HL-60/S4 treated with phorbol 12-myristate 13-acetate at 8.2 ng/mL for 4 days and 3 days (cell line): ENCODE measurements around the gene RBBP8.

Experiments
- in situ Hi-C: fragments of 300-500 bp; cut with MboI; formaldehyde crosslinking; loops from 2 replicates; pipeline ENCODE4 v1.15.0; 2022; ENCODE audit warnings: low sequenced_read_pairs

RBBP8 gene

DNA sequence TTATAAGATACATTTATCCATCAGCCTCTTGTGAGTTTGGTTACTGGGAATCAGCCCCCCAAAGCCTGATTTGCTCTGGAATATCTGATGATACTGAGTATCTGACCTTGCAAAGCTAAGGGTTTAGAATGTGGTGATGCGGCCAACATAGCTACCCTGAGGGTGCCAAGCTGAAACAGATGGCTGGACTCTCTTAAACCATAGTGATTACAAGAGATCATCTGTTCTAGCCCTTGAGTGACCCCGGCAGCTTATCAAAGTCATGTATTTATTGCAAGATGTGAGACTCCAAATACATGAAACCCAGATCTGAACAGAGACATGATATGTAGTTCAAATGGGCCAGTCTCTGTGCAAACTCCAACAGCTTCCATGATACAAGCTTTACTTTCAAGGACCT lies 124.0 kb downstream of the RBBP8 start:
- in situ Hi-C loops, result no loop called here

DNA sequence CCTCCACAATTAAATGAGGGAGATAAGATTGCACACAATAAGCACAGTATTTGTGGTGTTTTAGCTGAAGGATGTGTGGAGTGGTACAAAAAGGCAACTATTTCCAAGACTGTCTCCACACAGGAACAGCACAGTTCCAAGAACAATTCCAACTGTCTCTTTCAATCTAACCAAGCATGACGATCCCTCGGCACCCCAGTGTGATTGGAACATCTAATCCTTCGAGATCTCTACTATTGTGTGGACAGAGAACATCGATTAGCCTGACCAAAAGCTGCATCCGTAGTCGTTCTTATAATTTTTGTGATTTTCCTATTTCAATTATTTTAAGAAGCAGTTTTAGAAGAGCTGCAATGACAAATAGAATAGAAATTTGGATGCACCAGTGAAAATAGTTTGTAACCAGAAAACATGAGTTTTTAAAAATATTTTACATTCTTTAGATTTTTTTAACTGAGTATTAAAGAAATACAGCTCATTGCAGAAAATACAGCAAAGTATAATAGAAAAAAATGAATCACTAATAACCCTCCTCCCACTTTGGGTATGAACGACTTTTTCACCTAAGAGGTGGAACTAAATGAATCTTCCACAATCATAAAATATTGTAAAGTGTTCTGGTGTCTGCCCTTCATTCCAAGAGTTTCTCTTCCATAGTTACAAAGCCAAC lies 125.8 kb downstream of the RBBP8 start:
- in situ Hi-C loops, result no loop called here

DNA sequence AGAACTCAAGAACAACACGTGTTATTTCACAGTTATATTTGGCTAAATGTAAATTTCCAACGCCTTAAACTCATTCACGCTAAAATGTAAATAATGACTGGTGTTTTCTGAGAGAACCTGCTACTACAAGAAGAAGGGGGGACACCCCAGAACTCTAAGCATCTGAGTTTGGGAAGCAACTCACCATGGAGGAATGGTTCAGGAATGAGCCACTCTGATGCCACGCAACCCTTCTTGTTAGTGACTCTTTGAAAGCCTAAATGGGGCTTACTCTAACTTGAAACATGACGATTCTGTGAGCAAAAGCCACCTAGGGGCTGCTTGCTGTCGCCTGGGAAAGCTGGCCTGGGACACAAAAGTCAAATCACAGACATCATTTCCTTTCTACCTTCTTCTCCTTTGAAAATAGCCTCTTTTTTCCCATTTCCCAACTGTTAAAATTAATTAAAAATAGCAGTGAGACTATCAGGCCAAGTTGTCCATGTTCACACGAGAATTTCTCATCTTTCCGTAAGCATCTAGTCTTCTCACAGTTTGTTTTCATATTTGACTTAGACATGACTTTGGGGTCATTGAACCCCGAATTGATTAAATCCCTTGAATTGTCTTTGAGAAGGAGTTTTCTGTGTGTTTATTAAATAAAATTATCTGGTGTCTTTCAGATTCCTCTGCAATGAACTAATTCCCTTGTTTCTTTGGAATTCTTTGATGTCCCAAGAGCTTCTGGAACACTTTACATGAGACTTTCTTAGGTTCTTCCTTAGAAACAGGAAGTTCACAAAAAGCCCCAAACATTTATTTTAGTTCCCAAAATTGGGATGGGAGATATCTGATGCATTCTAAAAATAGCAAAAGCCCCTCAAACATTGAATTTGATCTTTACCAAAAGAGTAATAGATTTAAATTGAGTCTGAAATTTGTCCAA lies 126.7 kb downstream of the RBBP8 start:
- in situ Hi-C loops, result no loop called here

DNA sequence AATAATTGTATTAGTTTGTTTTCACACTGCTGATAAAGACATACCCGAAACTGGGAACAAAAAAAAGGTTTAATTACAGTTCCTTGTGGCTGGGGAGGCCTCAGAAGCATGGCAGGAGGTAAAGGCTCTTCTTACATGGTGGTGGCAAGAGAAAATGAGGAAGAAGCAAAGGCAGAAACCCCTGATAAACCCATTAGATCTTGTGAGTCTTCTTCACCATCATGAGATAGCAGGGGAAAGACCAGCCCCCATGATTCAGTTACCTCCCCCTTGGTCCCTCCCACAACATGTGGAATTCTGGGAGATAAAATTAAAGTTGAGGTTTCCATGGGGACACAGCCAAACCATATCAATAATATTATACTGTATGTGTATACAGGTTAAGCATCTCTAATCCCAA lies 128.9 kb downstream of the RBBP8 start:
- in situ Hi-C loops, result no loop called here

DNA sequence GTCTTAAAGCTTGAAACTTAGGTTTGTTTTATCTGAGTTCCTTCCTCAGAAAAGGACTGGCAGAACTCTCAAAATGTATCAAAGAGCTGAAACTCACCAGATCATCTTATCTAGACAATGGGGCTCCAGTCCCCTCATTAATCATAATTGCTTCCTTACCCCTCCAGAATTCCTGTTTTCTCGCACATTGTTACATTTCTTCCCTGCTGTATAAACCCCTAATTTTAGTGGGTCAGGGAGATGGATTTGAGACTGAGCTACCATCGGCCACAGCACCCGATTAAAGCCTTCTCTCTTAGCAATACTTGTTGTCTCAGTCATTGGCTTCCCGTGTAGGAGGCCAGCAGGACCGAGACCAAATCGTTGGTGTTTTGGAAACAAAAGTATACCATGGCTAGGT lies 130.4 kb downstream of the RBBP8 start:
- in situ Hi-C loops, result no loop called here

DNA sequence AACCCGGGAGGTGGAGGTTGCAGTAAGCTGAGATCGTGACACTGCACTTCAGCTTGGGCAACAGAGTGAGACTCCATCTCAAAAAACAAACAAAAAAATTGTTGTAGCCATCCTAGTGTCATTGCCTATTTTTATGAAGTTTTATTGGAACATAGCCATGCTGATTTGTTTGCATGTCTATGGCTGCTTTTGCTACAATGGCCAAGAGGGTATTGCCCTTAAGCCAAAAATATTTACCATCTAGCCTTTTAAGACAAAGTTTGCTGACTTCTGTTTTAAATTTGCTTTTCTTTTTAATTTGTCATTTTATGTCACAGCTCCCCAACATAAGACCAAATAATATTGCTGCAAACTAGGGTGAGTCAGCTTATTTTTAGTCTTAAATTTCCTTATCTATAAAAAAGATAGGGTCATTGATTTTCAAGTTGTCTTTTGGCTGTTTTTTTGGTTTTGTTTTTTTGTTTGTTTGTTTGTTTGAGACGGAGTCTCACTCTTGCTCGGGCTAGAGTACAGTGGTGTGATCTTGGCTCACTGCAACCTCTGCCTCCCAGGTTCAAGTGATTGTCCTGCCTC lies 132.2 kb downstream of the RBBP8 start:
- in situ Hi-C loops, result no loop called here

DNA sequence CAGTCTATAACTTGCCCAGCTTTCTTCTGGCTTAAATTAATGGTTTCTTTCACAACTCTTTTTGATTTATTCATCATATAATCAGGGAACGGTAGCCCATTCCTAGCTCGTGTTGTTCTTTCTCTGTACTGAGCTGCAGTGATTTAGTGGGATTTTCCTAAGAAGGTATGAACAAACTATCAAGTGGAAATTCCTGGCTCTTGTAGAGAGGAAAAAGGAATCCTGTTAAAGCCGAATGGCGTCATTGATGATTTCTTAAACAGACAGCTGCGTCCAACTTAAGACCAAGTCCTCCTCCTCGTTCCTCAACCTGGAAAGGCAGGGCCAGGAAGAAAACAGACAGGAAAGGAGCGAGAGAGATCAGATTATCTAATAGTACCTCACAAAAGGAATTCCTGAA lies 132.9 kb downstream of the RBBP8 start:
- in situ Hi-C loops, result no loop called here

DNA sequence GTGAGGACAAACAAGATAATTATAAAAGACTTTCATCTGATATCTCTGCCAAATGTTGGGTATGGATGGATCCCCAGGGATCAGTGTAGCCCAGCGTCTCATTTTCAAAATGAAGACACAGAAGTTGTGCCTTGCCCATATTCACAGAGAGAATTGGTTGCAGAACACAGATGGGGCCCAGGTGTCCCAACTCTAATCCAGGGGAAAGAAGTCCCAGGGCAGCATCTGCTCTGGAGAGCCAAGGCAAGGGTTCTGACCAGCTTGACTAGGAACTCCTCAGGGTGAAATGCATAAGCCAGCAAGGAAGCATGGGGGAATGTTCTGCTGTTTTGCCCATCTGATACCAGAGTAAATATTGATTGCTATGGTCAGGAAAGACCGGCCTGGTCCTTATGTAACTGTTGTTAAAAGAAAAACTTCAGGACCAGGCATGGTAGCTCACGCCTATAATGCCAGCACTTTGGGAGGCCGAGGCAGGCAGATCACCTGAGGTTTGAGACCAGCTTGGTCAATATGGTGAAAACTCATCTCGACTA lies 133.4 kb downstream of the RBBP8 start:
- in situ Hi-C loops, result no loop called here

DNA sequence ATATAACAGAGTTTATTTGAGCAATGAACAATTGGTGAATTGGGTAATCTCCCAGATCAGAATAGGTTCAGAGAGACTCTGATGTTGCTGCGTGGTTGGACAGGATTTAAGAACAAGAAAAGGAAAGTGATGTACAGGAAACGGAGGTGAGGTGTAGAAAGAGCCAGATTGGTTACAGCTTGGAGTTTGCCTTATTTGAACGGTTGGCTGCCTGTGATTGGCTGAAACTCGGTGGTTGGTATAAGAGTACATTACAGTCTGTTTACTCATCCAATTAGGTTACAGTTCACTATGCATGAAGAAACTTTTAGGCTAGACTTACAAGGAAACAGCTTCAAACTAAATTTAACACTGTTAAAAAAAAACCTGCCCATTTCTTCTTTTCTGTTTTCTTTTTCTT lies 134.1 kb downstream of the RBBP8 start:
- in situ Hi-C loops, result no loop called here

DNA sequence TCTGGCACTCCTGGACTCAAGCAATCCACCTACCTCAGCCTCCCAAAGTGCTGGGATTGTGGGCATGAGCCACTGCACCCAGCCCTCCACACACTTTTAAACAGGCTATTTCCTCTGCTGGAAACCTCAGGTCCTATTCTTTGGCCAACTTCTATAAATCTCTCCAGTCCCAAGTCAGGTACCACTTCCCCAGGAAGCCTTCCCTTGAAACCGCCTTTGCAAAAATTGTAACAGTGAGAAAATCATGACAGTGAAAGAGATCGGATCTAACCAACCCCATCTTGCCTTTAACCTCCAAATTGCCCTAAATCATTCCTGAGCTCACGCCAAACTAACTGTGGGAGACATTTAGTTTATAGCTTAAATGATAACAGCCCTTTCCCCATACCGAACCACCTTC lies 134.9 kb downstream of the RBBP8 start:
- in situ Hi-C loops, result no loop called here

DNA sequence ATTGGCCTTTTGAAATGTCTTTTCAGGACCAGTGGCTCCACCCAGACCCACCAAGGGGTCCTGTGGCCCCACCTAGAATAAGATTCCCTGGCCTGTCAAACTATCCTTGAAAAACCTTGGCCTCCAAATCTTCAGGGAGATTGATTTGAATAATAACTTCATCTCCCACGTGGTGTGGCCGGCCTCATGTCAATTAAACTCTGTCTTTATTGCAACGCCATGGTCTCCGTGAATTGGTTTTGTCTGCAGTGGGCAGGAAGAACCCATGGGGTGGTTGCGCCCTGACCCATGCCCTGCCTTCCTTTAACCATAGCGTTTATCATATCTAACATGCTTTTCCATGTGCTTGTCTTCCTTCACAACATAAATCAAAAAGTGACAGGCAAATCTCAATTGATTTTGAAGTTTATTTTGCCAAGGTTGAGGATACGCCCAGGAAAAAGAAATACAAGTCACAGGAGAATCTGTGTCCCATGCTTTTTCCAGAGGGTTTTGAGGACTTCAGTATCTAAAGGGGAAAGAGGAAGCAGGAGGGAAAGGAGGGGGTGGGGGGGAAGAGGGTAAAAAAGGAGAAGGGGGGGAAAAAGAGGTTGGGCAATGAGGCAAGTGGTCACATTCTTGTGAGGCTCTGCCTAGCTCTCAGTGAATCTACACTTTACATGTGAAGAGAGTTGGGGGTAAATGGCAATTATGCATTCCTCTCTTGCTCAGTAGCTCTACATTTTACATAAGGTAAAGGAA lies 135.6 kb downstream of the RBBP8 start:
- in situ Hi-C loops, result no loop called here

DNA sequence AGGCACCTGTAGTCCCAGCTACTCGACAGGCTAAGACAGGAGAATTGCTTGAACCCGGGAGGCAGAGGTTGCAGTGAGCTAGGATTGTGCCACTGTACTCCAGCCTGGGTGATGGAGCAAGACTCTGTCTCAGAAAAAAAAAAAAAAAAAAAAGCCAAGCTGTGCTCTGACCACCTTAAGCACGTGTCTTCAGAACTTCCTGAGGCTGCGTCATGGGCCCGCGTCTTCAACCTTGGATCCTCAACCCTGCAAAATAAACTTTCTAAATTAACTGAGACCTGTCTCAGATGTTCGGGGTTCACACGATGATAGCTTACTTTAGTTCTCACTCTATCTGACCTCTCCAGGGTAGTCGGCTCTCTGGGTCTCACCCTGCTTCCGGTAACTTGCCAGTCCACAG lies 136.4 kb downstream of the RBBP8 start:
- in situ Hi-C loops, result no loop called here

DNA sequence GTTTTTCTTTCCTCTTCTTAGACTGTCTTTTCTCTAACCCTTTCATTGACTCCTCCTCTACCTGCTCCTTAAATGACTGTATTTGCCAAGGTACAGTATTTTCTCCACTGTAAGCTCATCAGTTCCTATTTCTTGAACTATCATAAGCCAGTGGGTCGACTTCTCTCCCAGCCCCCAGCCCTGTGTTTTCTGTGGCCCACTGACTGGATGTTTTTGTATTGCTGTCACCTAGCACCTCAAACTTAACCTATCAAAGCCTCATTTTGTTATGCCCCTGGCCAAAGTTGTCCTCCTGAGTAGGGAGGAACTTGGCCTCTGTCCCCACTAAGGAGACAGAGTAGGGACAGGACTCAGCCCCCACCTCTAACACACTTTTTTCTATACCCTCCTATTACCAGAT lies 136.8 kb downstream of the RBBP8 start:
- in situ Hi-C loops, result no loop called here

DNA sequence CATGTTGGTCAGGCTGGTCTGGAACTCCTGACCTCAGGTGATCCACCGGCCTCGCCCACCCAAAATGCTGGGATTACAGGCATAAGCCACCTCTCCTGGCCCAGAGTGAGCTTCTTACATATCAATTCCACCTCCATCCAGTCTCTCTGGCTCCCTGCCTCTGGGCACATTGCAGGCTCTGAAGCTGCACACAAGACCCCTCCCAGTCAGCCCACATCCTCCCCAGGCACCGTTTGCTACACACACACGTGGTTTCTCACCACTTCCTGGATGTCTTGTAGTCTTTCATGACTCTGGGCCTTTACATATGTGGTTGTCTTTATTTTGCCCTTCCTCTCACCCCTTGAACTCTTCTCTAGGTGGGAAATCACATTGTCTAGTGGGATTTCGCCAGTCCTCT lies 138.2 kb downstream of the RBBP8 start:
- in situ Hi-C loops, result no loop called here

DNA sequence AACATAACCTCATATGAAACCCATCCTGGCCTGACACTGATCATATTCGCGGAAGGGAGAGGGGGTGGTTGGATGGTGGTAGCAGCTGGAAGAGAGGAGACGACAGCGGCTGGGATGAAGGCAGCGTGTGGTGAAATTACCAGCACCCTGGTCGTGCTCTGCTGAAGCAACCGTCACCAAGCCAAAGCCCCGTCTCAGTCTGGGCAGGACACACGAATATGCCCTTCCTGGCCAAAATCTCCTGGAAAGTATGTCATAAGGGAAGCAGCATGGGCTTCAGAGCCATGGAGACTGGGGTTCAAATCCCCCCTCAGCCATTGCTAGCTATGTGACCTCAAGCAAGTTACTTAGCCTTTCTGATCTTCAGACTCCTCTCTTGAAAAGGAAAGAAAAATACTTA lies 139.0 kb downstream of the RBBP8 start:
- in situ Hi-C loops, result no loop called here

DNA sequence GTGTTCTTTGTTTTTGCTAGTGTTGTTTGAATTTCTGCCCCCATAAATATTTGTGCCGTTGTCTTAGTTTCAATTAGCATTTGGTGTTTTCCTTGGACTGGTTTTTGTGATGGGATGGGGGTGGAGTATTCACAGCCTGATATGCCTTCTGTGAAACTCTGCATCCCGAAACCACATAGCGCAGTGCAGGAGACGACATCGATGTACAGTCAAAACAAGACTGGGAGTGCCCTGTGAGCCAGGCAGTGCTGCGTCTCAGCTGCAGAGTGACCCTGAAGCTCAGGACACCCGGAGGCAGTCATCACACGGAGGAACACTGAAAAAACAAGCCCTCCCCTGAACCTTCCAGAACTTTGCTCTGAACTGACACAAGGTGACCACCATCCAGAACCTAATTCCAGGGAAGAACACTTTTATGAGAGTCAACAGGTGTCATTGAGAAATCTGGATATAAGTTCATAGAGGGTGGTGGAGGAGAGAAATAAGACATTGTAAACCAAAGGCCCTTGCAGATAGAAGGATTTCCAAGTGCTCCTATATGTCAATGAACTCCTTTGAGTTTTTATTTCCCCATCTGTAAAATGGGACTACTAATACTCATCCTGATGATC lies 141.0 kb downstream of the RBBP8 start:
- in situ Hi-C loops, result no loop called here
